LNCAP (cell line): ENCODE data around the gene PODN.

Source experiments
- CTCF ChIP-seq: fragments of 450-650 bp; IDR thresholded peaks from 2 replicates; pipeline ENCODE4 v1.5.1; 2017; ENCODE audit warnings: mild to moderate bottlenecking

PODN gene

GRCh38 chr1:53076721-53077598 is 14.9 kb downstream of the PODN start:
- TF ChIP-seq CTCF, result no peak

- TF ChIP-seq CTCF, result no peak
These were observed 15.6 kb downstream of the PODN start for GRCh38 chr1:53077599-53077965.

GRCh38 chr1:53078333-53079101 is 16.5 kb downstream of the PODN start:
- no peak for TF ChIP-seq CTCF

- no peak for TF ChIP-seq CTCF
These were observed 17.2 kb downstream of the PODN start for GRCh38 chr1:53079251-53079650.

- TF ChIP-seq CTCF, result no peak
These were observed 18.0 kb downstream of the PODN start for GRCh38 chr1:53080041-53080440.

GRCh38 chr1:53080769-53081168 is 18.8 kb downstream of the PODN start:
- TF ChIP-seq CTCF, result no peak

GRCh38 chr1:53081384-53082066 is 19.5 kb downstream of the PODN start:
- no peak for TF ChIP-seq CTCF
